Measurements from ENCODE around the gene PNMT.

DNA sequence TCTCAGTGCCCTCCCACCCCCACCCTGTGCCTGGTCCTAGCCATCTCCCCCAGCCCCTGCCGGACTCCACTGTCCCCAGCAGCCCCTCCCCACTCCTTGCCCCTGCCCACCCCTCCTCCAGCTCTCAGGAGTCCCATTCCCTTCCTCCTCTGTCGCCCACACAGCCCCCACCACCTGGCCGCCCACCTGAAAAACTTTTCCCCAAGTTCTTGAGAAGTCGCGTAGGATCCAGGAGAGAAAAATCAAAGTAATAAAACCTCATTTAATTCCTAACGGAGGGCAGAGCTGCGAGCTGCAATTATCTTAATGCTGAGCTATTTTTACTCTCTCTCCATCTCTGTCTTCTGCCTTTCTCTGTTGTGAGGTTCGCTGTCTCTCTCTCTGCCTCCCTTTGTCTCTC, 43.9 kb upstream of the PNMT start:
- TF ChIP-seq POLR2A (IDR thresholded peaks at IDR 0.05) (no peak), CTCF (IDR thresholded peaks at IDR 0.05) (no peak)
